Fibroblast of pulmonary artery (primary cell): Measurements from ENCODE around the gene FERMT3.

ENCODE experiments used
- DNase-seq: peaks from one replicate; pipeline ENCODE4 v3.0.0-alpha.2; 2010; ENCODE audit warnings: low read depth
- H3K4me3 ChIP-seq: replicated peaks from 2 replicates; pipeline ENCODE4 v1.5.1; 2011; ENCODE audit warnings: low read depth, mild to moderate bottlenecking, control low read depth, low read length, moderate library complexity
- CTCF ChIP-seq: IDR thresholded peaks from 2 replicates; pipeline ENCODE4 v1.5.1; 2011; ENCODE audit warnings: mild to moderate bottlenecking, control low read depth, low read length, inconsistent platforms; ENCODE audit errors: missing control alignments

Gene FERMT3

GRCh38 chr11:64204464-64204989 is 2.0 kb upstream of the FERMT3 start:
- H3K4me3 ChIP-seq: no peak overlapping the region
- peak; percentile 97 for DNase-seq
- peak; percentile 68 for TF ChIP-seq CTCF

- no peak for TF ChIP-seq CTCF
- peak overlapping the region; percentile 12 for H3K4me3 ChIP-seq
- peak; percentile 81 for DNase-seq
Measured at GRCh38 chr11:64207256-64208085, 950 bp downstream of the FERMT3 start.

GRCh38 chr11:64208086-64208795 is 1.7 kb downstream of the FERMT3 start:
- no peak for TF ChIP-seq CTCF
- peak overlapping the region; percentile 12 for H3K4me3 ChIP-seq
- DNase-seq: no peak

- TF ChIP-seq CTCF: no peak
- H3K4me3 ChIP-seq: no peak overlapping the region
- DNase-seq: no peak
Measured at GRCh38 chr11:64208796-64209562, 2.5 kb downstream of the FERMT3 start.

- H3K4me3 ChIP-seq: no peak overlapping the region
- no peak for TF ChIP-seq CTCF
- no peak for DNase-seq
Measured at GRCh38 chr11:64209563-64209843, 3.0 kb downstream of the FERMT3 start.

GRCh38 chr11:64210301-64211020 is 3.9 kb downstream of the FERMT3 start:
- no peak for TF ChIP-seq CTCF
- no peak for DNase-seq
- no peak overlapping the region for H3K4me3 ChIP-seq
